Suppressor macrophage (primary cell): ENCODE measurements around the gene PLAAT4.
"Not testable (repeated sequence)": the region's sequence is repeated elsewhere in the genome, so short reads cannot be mapped to it uniquely, and the experiment has no call there.

Source experiments
- DNase-seq, 4 experiments: peaks; one replicate each; pipeline ENCODE4 v3.0.0-alpha.2; 2020 to 2022

Gene PLAAT4

GRCh38 chr11:63573881-63574855, 37.6 kb downstream of the PLAAT4 start:
- peak; percentile 62 to 81 (median 73) for DNase-seq

GRCh38 chr11:63574856-63575602, 38.4 kb downstream of the PLAAT4 start:
- no peak for DNase-seq

GRCh38 chr11:63578882-63579281, 42.3 kb downstream of the PLAAT4 start:
- DNase-seq = not testable (repeated sequence)

- DNase-seq = not testable (repeated sequence)
These were observed 44.6 kb downstream of the PLAAT4 start for GRCh38 chr11:63581224-63581623.

- no peak for DNase-seq
These were observed 46.7 kb downstream of the PLAAT4 start for GRCh38 chr11:63583357-63583677.

GRCh38 chr11:63586451-63587166, 50.0 kb downstream of the PLAAT4 start:
- no peak for DNase-seq

- no peak for DNase-seq
These were observed 52.4 kb downstream of the PLAAT4 start for GRCh38 chr11:63589000-63589399.

GRCh38 chr11:63590024-63590788, 53.6 kb downstream of the PLAAT4 start:
- no peak for DNase-seq

GRCh38 chr11:63592975-63593395, 56.4 kb downstream of the PLAAT4 start:
- DNase-seq = peak; percentile 51 to 73 (median 64)

GRCh38 chr11:63595296-63595695, 58.7 kb downstream of the PLAAT4 start:
- DNase-seq = peak; percentile 26 to 59 (median 49)
